Astrocyte of the cerebellum (primary cell): ENCODE results near the gene RGS12.
"Not testable (repeated sequence)": the region's sequence is repeated elsewhere in the genome, so short reads cannot be mapped to it uniquely, and the experiment has no call there.

Experiments used
- DNase-seq: peaks from one replicate; pipeline ENCODE4 v3.0.0-alpha.2; 2011; ENCODE audit warnings: low read depth
- H3K4me3 ChIP-seq: 2 replicates; pipeline ENCODE4 v1.5.1; 2011; ENCODE audit warnings: mild to moderate bottlenecking, low read depth, low read length, moderate library complexity
- in situ Hi-C: cut with HindIII; loops from 2 replicates; pipeline ENCODE4 v1.10.0; 2017; ENCODE audit warnings: low sequenced_read_pairs
- TF ChIP-seq, protein P1 (sequence below): IDR thresholded peaks from 2 replicates; pipeline ENCODE4 v1.5.1; 2012; ENCODE audit warnings: low read length, low read depth, moderate library complexity, mild to moderate bottlenecking; ENCODE audit errors: missing control alignments

Gene RGS12

DNA sequence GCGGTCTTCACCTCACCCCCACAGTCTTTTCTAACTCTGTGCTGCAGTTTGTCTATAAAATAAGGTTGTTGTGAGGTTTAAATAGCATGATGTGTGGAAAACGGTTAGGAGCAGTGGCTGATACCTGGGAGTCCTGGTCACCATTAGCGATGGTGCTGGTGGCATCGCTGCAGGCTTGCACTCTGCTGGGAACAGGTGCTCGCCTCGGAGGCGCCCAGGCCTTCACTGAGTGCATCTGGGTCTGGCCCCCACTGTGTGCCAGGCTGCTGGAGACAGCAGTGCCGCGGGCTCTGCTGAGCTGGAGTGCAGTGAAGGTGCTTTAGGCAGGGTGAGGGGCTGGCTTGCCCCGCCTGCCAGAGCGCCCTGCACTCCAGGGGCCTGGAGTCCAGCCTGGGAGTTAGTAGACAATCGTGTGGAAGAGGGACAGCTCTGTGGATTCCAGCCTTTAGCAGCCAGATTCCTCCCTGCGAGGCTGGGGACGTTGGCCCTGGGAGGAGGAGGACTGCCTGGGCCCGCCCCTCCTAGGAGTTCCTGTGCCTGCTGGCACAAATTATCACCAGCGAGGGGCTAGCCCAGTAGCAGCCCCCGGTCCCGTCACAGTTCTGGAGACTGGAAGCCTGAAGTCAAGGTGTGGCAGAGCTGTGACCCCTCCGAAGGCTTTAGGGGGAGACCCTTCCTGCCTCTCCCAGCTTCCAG is 7.3 kb downstream of the RGS12 start:
- no peak for DNase-seq
- no peak overlapping the region for H3K4me3 ChIP-seq
- TF ChIP-seq, protein P1, sequence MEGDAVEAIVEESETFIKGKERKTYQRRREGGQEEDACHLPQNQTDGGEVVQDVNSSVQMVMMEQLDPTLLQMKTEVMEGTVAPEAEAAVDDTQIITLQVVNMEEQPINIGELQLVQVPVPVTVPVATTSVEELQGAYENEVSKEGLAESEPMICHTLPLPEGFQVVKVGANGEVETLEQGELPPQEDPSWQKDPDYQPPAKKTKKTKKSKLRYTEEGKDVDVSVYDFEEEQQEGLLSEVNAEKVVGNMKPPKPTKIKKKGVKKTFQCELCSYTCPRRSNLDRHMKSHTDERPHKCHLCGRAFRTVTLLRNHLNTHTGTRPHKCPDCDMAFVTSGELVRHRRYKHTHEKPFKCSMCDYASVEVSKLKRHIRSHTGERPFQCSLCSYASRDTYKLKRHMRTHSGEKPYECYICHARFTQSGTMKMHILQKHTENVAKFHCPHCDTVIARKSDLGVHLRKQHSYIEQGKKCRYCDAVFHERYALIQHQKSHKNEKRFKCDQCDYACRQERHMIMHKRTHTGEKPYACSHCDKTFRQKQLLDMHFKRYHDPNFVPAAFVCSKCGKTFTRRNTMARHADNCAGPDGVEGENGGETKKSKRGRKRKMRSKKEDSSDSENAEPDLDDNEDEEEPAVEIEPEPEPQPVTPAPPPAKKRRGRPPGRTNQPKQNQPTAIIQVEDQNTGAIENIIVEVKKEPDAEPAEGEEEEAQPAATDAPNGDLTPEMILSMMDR: no peak
- in situ Hi-C loops: no loop called here

- H3K4me3 ChIP-seq, DNase-seq, in situ Hi-C loops: not testable (repeated sequence)
Observed at GRCh38 chr4:3300882-3301281, 8.1 kb downstream of the RGS12 start.

GRCh38 chr4:3301450-3302172 is 8.8 kb downstream of the RGS12 start:
- H3K4me3 ChIP-seq: no peak overlapping the region
- in situ Hi-C loops: no loop called here
- TF ChIP-seq, protein P1: no peak
- no peak for DNase-seq

DNA sequence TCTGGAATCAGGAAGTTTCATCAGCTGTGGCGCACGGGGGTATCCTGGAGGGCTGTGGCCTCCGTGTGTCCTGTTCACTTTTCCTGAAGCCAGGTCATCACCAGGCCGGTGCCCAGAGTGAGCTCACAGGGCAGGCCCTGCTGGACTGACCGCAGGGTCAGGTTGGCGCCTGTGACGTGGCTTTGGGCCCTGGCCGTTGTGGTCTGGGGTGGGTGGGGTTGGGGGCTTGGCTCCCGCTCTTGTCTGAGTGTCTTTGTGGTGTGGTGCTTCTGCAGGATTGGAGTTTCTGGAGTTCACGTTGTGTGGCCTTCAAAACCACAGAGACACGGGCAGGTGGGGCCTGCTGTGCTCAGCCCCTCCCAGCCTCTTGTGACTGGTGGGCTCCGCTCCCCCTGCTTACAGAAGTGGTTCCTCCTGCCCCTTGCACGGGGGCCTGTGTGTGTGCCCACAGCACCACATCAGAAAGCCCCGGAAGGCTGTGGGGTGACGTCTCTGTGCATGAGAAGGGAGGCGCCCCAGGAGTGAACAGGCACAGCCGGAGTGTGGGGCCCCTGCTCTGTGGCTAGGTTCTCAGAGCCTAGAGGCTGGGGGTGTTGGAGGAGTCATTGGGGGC is 9.5 kb downstream of the RGS12 start:
- no peak for DNase-seq
- H3K4me3 ChIP-seq: no peak overlapping the region
- TF ChIP-seq, protein P1: no peak
- in situ Hi-C loops: no loop called here

- DNase-seq: no peak
- in situ Hi-C loops: no loop called here
- no peak overlapping the region for H3K4me3 ChIP-seq
- TF ChIP-seq, protein P1: no peak
Observed at GRCh38 chr4:3302786-3303564, 10.2 kb downstream of the RGS12 start.

GRCh38 chr4:3303565-3303824 is 10.7 kb downstream of the RGS12 start:
- TF ChIP-seq, protein P1: no peak
- in situ Hi-C loops: no loop called here
- no peak overlapping the region for H3K4me3 ChIP-seq
- DNase-seq: no peak
